K562 (cell line): ENCODE data around the gene SCARF2. TPM values are rescaled to one million over a fixed set of nuclear protein-coding genes. Genes with fewer than 3 reads are reported as not detected.
A peak's percentile ranks its signal among the peaks of the same experiment; 100 is the strongest.

ENCODE experiments used
- AFF4 ChIP-seq: sonication (generic); formaldehyde crosslinking; IDR thresholded peaks from 2 replicates; pipeline ENCODE4 v1.8.0; 2023; ENCODE audit warnings: mild to moderate bottlenecking, missing genetic modification reagents
- ATF2 ChIP-seq: sonication (generic); formaldehyde crosslinking; IDR thresholded peaks from 2 replicates; pipeline ENCODE4 v1.8.1; 2022; ENCODE audit warnings: missing genetic modification reagents
- CTCF ChIP-seq, 3 experiments: IDR thresholded peaks in 2 of 3; conservative IDR thresholded peaks in 1 of 3; 2 replicates each; pipeline ENCODE4 v1.5.1; 2011 to 2012; ENCODE audit warnings: low read length in 3 of 3, mild to moderate bottlenecking in 3 of 3, control low read depth in 2 of 3, improper control_type of control experiment in 1 of 3, inconsistent platforms in 1 of 3, low read depth in 1 of 3, mixed read lengths in 1 of 3, moderate library complexity in 1 of 3; ENCODE audit not compliant: insufficient read depth in 2 of 3
- EHMT2 ChIP-seq: fragments of 450-650 bp; IDR thresholded peaks from 2 replicates; pipeline ENCODE4 v1.6.1; 2018; ENCODE audit warnings: antibody characterized with exemption
- ESRRA ChIP-seq: fragments of 450-650 bp; IDR thresholded peaks from 2 replicates; pipeline ENCODE4 v1.6.1; 2014; ENCODE audit warnings: low read depth, mild to moderate bottlenecking, moderate library complexity, borderline replicate concordance
- ETV1 ChIP-seq: fragments of 450-650 bp; conservative IDR thresholded peaks from 2 replicates; pipeline ENCODE4 v1.6.1; 2016; ENCODE audit warnings: missing genetic modification characterization, control low read depth, low read depth, missing compliant biosample characterization
- NCOA2 ChIP-seq, 2 experiments: fragments of 450-650 bp; IDR thresholded peaks; 2 replicates each; pipeline ENCODE4 v1.6.1; 2018; ENCODE audit warnings: mild to moderate bottlenecking in 2 of 2, moderate library complexity in 1 of 2; ENCODE audit not compliant: partially characterized antibody in 2 of 2
- NFATC3 ChIP-seq: fragments of 450-650 bp; IDR thresholded peaks from 2 replicates; pipeline ENCODE4 v1.6.1; 2017; ENCODE audit warnings: mild to moderate bottlenecking
- NFE2 ChIP-seq: IDR thresholded peaks from 2 replicates; pipeline ENCODE4 v1.6.1; 2014; ENCODE audit warnings: antibody characterized with exemption, low read depth
- SMC3 ChIP-seq: conservative IDR thresholded peaks from 2 replicates; pipeline ENCODE4 v1.6.1; 2011; ENCODE audit warnings: low read depth, low read length, improper control_type of control experiment; ENCODE audit not compliant: insufficient read depth
- SP1 ChIP-seq: sonication (generic); formaldehyde crosslinking; IDR thresholded peaks from 2 replicates; pipeline ENCODE4 v1.8.1; 2022; ENCODE audit warnings: mild to moderate bottlenecking, missing genetic modification reagents
- TEAD2 ChIP-seq: fragments of 450-650 bp; IDR thresholded peaks from 2 replicates; pipeline ENCODE4 v1.6.1; 2016; ENCODE audit warnings: missing genetic modification characterization, control low read depth, missing compliant biosample characterization
- ZBTB17 ChIP-seq: fragments of 450-650 bp; formaldehyde crosslinking; IDR thresholded peaks from 2 replicates; pipeline ENCODE4 v1.4.0; 2020; ENCODE audit warnings: mild to moderate bottlenecking
- ZBTB5 ChIP-seq: fragments of 450-650 bp; IDR thresholded peaks from 2 replicates; pipeline ENCODE4 v1.6.1; 2017; ENCODE audit warnings: antibody characterized with exemption
- ZNF263 ChIP-seq: sonication (generic); formaldehyde crosslinking; IDR thresholded peaks from 2 replicates; pipeline ENCODE4 v1.8.0; 2022; ENCODE audit warnings: mild to moderate bottlenecking, missing genetic modification reagents, borderline replicate concordance
- ZNF282 ChIP-seq: sonication (generic); formaldehyde crosslinking; IDR thresholded peaks from 2 replicates; pipeline ENCODE4 v1.8.1; 2023; ENCODE audit warnings: missing genetic modification reagents
- ZNF444 ChIP-seq: fragments of 250-450 bp; sonication (Bioruptor Pico); IDR thresholded peaks from 2 replicates; pipeline ENCODE4 v1.4.0; 2020; ENCODE audit warnings: mild to moderate bottlenecking, moderate library complexity
- ZNF57 ChIP-seq: fragments of 450-650 bp; formaldehyde crosslinking; IDR thresholded peaks from 2 replicates; pipeline ENCODE4 v1.4.0; 2020; ENCODE audit warnings: mild to moderate bottlenecking, moderate library complexity
- ZNF830 ChIP-seq: fragments of 250-450 bp; sonication (Bioruptor Pico); IDR thresholded peaks from 2 replicates; pipeline ENCODE4 v1.5.0; 2021; ENCODE audit warnings: mild to moderate bottlenecking
- polyA plus RNA-seq, 8 experiments: library from polyadenylated mRNA; depleted of rRNA in 4 of 8; stranded (reverse) in 5 of 8; unstranded in 3 of 8; fragments of >200 nt; fragmentation: Nextera tagmentation in 2 of 8; fragmentation: Illumina TruSeq in 1 of 8; extraction: Ambion mirVana in 2 of 8; extraction: Trizol in 1 of 8; gene quantifications; 2 replicates each; pipeline versions ENCODE4 v1.2.1 to v1.2.3, GENCODE V29; 2011 to 2014; ENCODE audit warnings: inconsistent platforms in 1 of 8, missing spikeins in 1 of 8
- total RNA-seq, 7 experiments: library from RNA; depleted of rRNA in 6 of 7; stranded (reverse); fragments of >200 nt in 6 of 7; fragmentation: Illumina TruSeq in 2 of 7; extraction: Trizol in 2 of 7; gene quantifications; 2 replicates each; pipeline versions ENCODE4 v1.2.1 to v1.2.3, GENCODE V29; 2011 to 2021; ENCODE audit warnings: low replicate concordance in 1 of 7

Gene SCARF2
- total and polyA plus RNA-seq, 9 of the 15 experiments (the other 6 are each of a cell fraction or from before 2014, with no cell fraction given), result 0.06 to 0.32 (median 0.21) TPM; not detected in 5

- TF ChIP-seq ZNF57 (CRISPR knock-in tag) (no peak), SMC3 (peak; percentile 18; the same call in 1 of the 2 replicates), EHMT2 (peak; percentile 52; the same call in 1 of the 2 replicates), NFE2 (no peak), ZNF282 (CRISPR knock-in tag) (no peak), NFATC3 (no peak), ZNF830 (CRISPR knock-in tag) (no peak), ZBTB17 (CRISPR knock-in tag) (no peak), CTCF (IDR thresholded peaks at IDR 0.05 in 2 of 3, conservative IDR thresholded peaks at IDR 0.05 in 1 of 3; ENCODE audit: insufficient read depth in 2 of 3, low read depth in 1 of 3, low read length in 3 of 3) (no peak), ESRRA (no peak), TEAD2 (tag) (no peak), ATF2 (no peak), ZNF444 (no peak), ETV1 (tag) (no peak), ZBTB5 (no peak), NCOA2 (IDR thresholded peaks at IDR 0.05; ENCODE audit: partially characterized antibody in 2 of 2) (no peak), AFF4 (no peak), SP1 (CRISPR knock-in tag) (no peak), ZNF263 (CRISPR knock-in tag) (no peak)
These were observed 15.2 kb downstream of the SCARF2 start (continued) for GRCh38 chr22:20422271-20423007.
